Measurements from ENCODE around the gene FTH1. TPM values are rescaled to one million over a fixed set of nuclear protein-coding genes. Genes with fewer than 3 reads are reported as not detected.

FTH1 gene
- total RNA-seq, 1 donor from 2014 or later, result 885 TPM

DNA sequence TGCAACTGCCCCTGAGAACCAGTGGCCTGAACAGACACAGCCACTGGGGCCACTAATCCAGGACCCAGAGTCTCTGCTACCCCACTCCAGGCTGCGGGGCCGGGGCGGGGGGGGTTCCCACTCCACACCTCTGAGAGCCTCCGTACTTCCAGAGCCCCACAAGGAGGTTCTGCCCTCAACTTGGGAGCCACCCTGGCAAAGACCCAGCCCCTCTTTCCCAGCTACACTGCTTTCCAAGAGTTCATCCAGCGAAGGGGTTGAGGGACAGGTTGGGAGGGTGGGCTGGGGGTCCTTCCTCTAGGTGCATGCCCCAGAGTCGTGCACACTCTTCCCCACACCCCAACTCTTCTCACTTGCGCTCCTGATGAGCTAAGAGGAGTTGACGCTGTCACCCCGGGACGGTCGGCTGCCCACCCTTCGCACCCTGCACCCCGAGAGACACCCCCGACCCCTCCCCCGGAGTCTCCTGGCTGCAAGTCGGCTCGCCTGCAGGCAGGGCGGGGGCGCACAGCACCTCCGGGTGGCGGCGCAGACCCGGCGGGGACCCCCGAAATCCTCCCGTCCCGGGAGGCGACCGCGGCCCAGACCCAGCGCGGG, 50.6 kb downstream of the FTH1 start:
- no peak overlapping the region for H3K27ac Mint-ChIP-seq (ENCODE audit: unreplicated experiment)
- peaks cover 17% of the 10 kb centered on the region for H3K27me3 Mint-ChIP-seq (ENCODE audit: unreplicated experiment)
- H3K36me3 Mint-ChIP-seq (ENCODE audit: unreplicated experiment), result no peaks in the 10 kb centered on the region
- peak; percentile 14 for DNase-seq
- peak overlapping the region; percentile 74 for H3K4me3 Mint-ChIP-seq (ENCODE audit: unreplicated experiment)
- peaks cover 7% of the 10 kb centered on the region for H3K9me3 Mint-ChIP-seq (ENCODE audit: unreplicated experiment)
- no peaks in the 10 kb centered on the region for H3K4me1 Mint-ChIP-seq (ENCODE audit: low read depth, unreplicated experiment)
- TF ChIP-seq, protein P1, sequence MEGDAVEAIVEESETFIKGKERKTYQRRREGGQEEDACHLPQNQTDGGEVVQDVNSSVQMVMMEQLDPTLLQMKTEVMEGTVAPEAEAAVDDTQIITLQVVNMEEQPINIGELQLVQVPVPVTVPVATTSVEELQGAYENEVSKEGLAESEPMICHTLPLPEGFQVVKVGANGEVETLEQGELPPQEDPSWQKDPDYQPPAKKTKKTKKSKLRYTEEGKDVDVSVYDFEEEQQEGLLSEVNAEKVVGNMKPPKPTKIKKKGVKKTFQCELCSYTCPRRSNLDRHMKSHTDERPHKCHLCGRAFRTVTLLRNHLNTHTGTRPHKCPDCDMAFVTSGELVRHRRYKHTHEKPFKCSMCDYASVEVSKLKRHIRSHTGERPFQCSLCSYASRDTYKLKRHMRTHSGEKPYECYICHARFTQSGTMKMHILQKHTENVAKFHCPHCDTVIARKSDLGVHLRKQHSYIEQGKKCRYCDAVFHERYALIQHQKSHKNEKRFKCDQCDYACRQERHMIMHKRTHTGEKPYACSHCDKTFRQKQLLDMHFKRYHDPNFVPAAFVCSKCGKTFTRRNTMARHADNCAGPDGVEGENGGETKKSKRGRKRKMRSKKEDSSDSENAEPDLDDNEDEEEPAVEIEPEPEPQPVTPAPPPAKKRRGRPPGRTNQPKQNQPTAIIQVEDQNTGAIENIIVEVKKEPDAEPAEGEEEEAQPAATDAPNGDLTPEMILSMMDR (IDR thresholded peaks at IDR 0.05; ENCODE audit: partially characterized antibody, unreplicated experiment), result no peak

DNA sequence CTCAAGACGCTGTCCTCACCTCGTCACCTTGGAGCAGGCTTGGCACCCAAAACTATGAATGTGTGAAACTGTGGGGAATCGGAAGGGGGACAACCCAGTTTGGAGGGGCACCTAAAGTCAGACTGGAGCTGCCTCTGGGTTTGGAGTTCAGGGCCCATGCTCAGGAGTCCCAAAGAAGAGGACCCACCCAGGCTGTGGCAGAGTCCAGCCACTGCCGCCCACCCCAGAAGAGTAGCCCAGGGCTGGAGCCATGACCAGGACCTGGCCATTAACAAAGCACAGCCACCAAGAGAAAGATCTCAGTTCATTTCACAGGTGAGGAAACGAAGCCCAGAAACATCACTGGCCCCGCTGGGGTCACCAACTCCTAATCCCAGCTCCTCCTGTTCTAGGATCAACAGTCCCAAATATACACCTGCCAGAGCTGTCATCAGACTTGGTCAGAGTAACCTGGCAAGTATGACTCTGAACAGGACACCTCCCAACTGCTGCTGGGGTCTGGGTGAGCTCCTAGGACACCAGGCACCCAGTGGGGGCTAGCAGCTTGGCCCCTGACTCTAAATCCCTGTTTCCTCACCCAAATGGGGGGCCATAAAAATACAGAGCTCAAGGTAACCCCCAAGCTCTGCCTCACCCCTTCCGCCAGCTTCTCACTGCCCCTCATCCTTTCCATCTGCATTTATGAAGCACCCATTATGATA, 52.8 kb downstream of the FTH1 start:
- Mint-ChIP-seq H3K4me1 (ENCODE audit: low read depth, unreplicated experiment) (no peaks in the 10 kb centered on the region), H3K9me3 (ENCODE audit: unreplicated experiment) (peaks cover 7% of the 10 kb centered on the region), H3K36me3 (ENCODE audit: unreplicated experiment) (no peaks in the 10 kb centered on the region), H3K4me3 (ENCODE audit: unreplicated experiment) (no peak overlapping the region), H3K27me3 (ENCODE audit: unreplicated experiment) (peaks cover 17% of the 10 kb centered on the region), H3K27ac (ENCODE audit: unreplicated experiment) (no peak overlapping the region)
- TF ChIP-seq, protein P1 (IDR thresholded peaks at IDR 0.05; ENCODE audit: partially characterized antibody, unreplicated experiment), result no peak
- DNase-seq, result no peak

Other genes starting within 250 kb of the FTH1 start
- 0.29 TPM for gene MYRF, start 215.0 kb downstream of the FTH1 start, total RNA-seq (ENCODE audit: unreplicated experiment)
- gene TMEM258, start 175.0 kb downstream of the FTH1 start, total RNA-seq (ENCODE audit: unreplicated experiment), result 82.7 TPM
- gene FEN1, start 174.7 kb downstream of the FTH1 start, total RNA-seq (ENCODE audit: unreplicated experiment), result 15.2 TPM
- 155 TPM for gene FADS1, start 150.6 kb downstream of the FTH1 start, total RNA-seq (ENCODE audit: unreplicated experiment)
- gene FADS2, start 139.3 kb downstream of the FTH1 start, total RNA-seq (ENCODE audit: unreplicated experiment), result 701 TPM
- 9.7 TPM for gene FADS3, start 76.1 kb downstream of the FTH1 start, total RNA-seq (ENCODE audit: unreplicated experiment)
- gene RAB3IL1, start 50.1 kb downstream of the FTH1 start, total RNA-seq (ENCODE audit: unreplicated experiment), result 1.3 TPM
- 4.6 TPM for gene BEST1, start 17.3 kb downstream of the FTH1 start, total RNA-seq (ENCODE audit: unreplicated experiment)
- gene INCENP, start 156.4 kb upstream of the FTH1 start, total RNA-seq (ENCODE audit: unreplicated experiment), result 48.0 TPM
- not detected for gene SCGB1D1, start 222.6 kb upstream of the FTH1 start, total RNA-seq (ENCODE audit: unreplicated experiment)
- gene SCGB2A1, start 241.0 kb upstream of the FTH1 start, total RNA-seq (ENCODE audit: unreplicated experiment), result not detected